GM12878 (cell line): ENCODE measurements around the gene SEMA4A. TPM values are rescaled to one million over a fixed set of nuclear protein-coding genes. Genes with fewer than 3 reads are reported as not detected.

Source experiments
- ATAC-seq: fragments of 200-7000 bp; cut with Tn5 transposase; 3 replicates; pipeline ENCODE4 v1.9.1; 2020; ENCODE audit warnings: mild to moderate bottlenecking, moderate library complexity
- BruUV-seq: library from RNA; stranded (reverse); fragments of 400-500 nt; replicated peaks from 2 replicates; lab custom pipeline; 2021; lab: Mats Ljungman, UMichigan
- CTCF ChIA-PET: fragments of 300-600 bp; sonication (Branson Sonifier 250); formaldehyde crosslinking; extraction: SDS; loops from one replicate; lab custom pipeline; 2021; ENCODE audit warnings: inconsistent platforms; lab: Yijun Ruan, JAX
- POLR2A ChIA-PET: fragments of 350-600 bp; formaldehyde crosslinking; extraction: SDS; loops from one replicate; lab custom pipeline; 2021; ENCODE audit warnings: inconsistent platforms; lab: Charles Lee
- RAD21 ChIA-PET: fragments of 300-600 bp; sonication (Branson Sonifier 250); formaldehyde crosslinking; loops from one replicate; lab custom pipeline; 2023; ENCODE audit warnings: antibody characterized with exemption; ENCODE audit not compliant: unreplicated experiment; lab: Charles Lee
- SMC1A ChIA-PET: fragments of 300-600 bp; sonication (Branson Sonifier 250); formaldehyde crosslinking; loops from one replicate; lab custom pipeline; 2023; ENCODE audit not compliant: unreplicated experiment, uncharacterized antibody; lab: Charles Lee
- DNase-seq: peaks from one replicate; pipeline ENCODE4 v3.0.0-alpha.2; 2011; ENCODE audit warnings: low read depth, low spot score
- FAIRE-seq: peaks from 3 replicates; lab custom pipeline; 2011; peaks lifted over from hg19 to GRCh38; lab: Jason Lieb, UNC
- H2AFZ ChIP-seq: 2 replicates; pipeline ENCODE4 v1.6.0; 2011; ENCODE audit warnings: low read depth, low read length, control low read depth; ENCODE audit not compliant: control insufficient read depth
- H3K27ac ChIP-seq: 2 replicates; pipeline ENCODE4 v1.5.1; 2011; ENCODE audit warnings: control low read depth; ENCODE audit not compliant: control insufficient read depth, insufficient read depth
- H3K27me3 ChIP-seq, 2 experiments: replicated peaks in 1 of 2; 2 replicates each; pipeline versions ENCODE4 v1.6.0 to v1.6.1; 2011; ENCODE audit warnings: low read length in 1 of 2; ENCODE audit not compliant: control insufficient read depth in 2 of 2, insufficient read depth in 2 of 2
- H3K36me3 ChIP-seq, 2 experiments: 2 replicates each; pipeline ENCODE4 v1.5.1; 2011; ENCODE audit warnings: low read length in 1 of 2; ENCODE audit not compliant: control insufficient read depth in 2 of 2, insufficient read depth in 2 of 2
- H3K4me1 ChIP-seq: 2 replicates; pipeline ENCODE4 v1.6.1; 2011; ENCODE audit warnings: mild to moderate bottlenecking, low read length, moderate library complexity, mixed read lengths; ENCODE audit not compliant: control insufficient read depth, insufficient read depth
- H3K4me2 ChIP-seq: 2 replicates; pipeline ENCODE4 v1.6.0; 2011; ENCODE audit warnings: control low read depth; ENCODE audit not compliant: control insufficient read depth, insufficient read depth
- H3K4me3 ChIP-seq: fragments of 200-600 bp; sonication (generic); 2 replicates; pipeline ENCODE4 v1.5.1; 2016
- H3K79me2 ChIP-seq: 2 replicates; pipeline ENCODE4 v1.6.0; 2011; ENCODE audit warnings: low read length; ENCODE audit not compliant: control insufficient read depth, insufficient read depth
- H3K9ac ChIP-seq: 2 replicates; pipeline ENCODE4 v1.8.0; 2011; ENCODE audit warnings: low read length, control low read depth, mixed read lengths; ENCODE audit not compliant: control insufficient read depth, insufficient read depth
- H3K9me3 ChIP-seq: replicated peaks from 3 replicates; pipeline ENCODE4 v1.5.1; 2011; ENCODE audit warnings: mild to moderate bottlenecking, low read length; ENCODE audit not compliant: control insufficient read depth, insufficient read depth
- H4K20me1 ChIP-seq: 2 replicates; pipeline ENCODE4 v1.6.0; 2011; ENCODE audit not compliant: control insufficient read depth, insufficient read depth
- BMI1 ChIP-seq: fragments of 450-650 bp; IDR thresholded peaks from 2 replicates; pipeline ENCODE4 v1.6.1; 2016; ENCODE audit warnings: mild to moderate bottlenecking, moderate library complexity, borderline replicate concordance
- HDAC2 ChIP-seq: fragments of 200-600 bp; sonication (generic); IDR thresholded peaks from 2 replicates; pipeline ENCODE4 v1.6.1; 2017
- IKZF2 ChIP-seq, 2 experiments: fragments of 450-650 bp; IDR thresholded peaks; 2 replicates each; pipeline ENCODE4 v1.6.1; 2017; ENCODE audit warnings: mild to moderate bottlenecking in 2 of 2, moderate library complexity in 2 of 2
- KLF5 ChIP-seq: fragments of 450-650 bp; IDR thresholded peaks from 2 replicates; pipeline ENCODE4 v1.6.1; 2014; ENCODE audit warnings: mild to moderate bottlenecking; ENCODE audit not compliant: partially characterized antibody
- RELA ChIP-seq: fragments of 450-650 bp; IDR thresholded peaks from 2 replicates; pipeline ENCODE4 v1.8.0; 2014; ENCODE audit warnings: borderline replicate concordance; ENCODE audit not compliant: partially characterized antibody
- SIN3A ChIP-seq: IDR thresholded peaks from 2 replicates; pipeline ENCODE4 v1.6.1; 2012; ENCODE audit warnings: low read depth, low read length, improper control_type of control experiment
- STAT3 ChIP-seq: IDR thresholded peaks from 2 replicates; pipeline ENCODE4 v1.6.1; 2011; ENCODE audit warnings: low read depth, low read length, improper control_type of control experiment
- TCF3 ChIP-seq: IDR thresholded peaks from 2 replicates; pipeline ENCODE4 v1.6.1; 2012; ENCODE audit warnings: low read depth, mild to moderate bottlenecking, low read length, borderline replicate concordance; ENCODE audit not compliant: insufficient read depth
- WRNIP1 ChIP-seq: IDR thresholded peaks from 2 replicates; pipeline ENCODE4 v1.6.1; 2011; ENCODE audit warnings: low read depth, low read length, improper control_type of control experiment, borderline replicate concordance
- ZNF207 ChIP-seq: fragments of 450-650 bp; IDR thresholded peaks from 2 replicates; pipeline ENCODE4 v1.6.1; 2014; ENCODE audit warnings: antibody characterized with exemption, mild to moderate bottlenecking, borderline replicate concordance
- WGBS: methylation state at CpG from one replicate; pipeline ENCODE4 v1.1.6; 2016; ENCODE audit warnings: low lambda C conversion rate; ENCODE audit not compliant: insufficient replicate concordance, insufficient coverage; ENCODE audit errors: missing lambda C conversion rate; 5-methylcytosine and 5-hydroxymethylcytosine counted together
- in situ Hi-C: fragments of 300-500 bp; cut with MboI; formaldehyde crosslinking; loops from 9 replicates; pipeline ENCODE4 v1.14.3; 2018; ENCODE audit warnings: mixed read lengths
- intact Hi-C: fragments of 100-400 bp; cut with micrococcal nuclease; formaldehyde crosslinking; loops from one replicate; pipeline ENCODE4 v1.14.2; 2022; ENCODE audit not compliant: unreplicated experiment
- polyA plus RNA-seq, 11 experiments: library from polyadenylated mRNA; depleted of rRNA in 4 of 11; unstranded in 6 of 11; stranded (reverse) in 5 of 11; fragments of >200 nt; fragmentation: Nextera tagmentation in 4 of 11; fragmentation: Illumina TruSeq in 1 of 11; extraction: Ambion mirVana in 4 of 11; extraction: Trizol in 1 of 11; gene quantifications; 1 replicate in 1 of 11; 2 replicates in 10 of 11; pipeline versions ENCODE4 v1.2.1 to v1.2.3, GENCODE V29; 2011 to 2016; ENCODE audit warnings: inconsistent platforms in 2 of 11, missing spikeins in 2 of 11, low read depth in 1 of 11
- total RNA-seq, 4 experiments: library from RNA; depleted of rRNA in 3 of 4; stranded (reverse); fragments of >200 nt in 3 of 4; fragmentation: Illumina TruSeq in 1 of 4; extraction: Trizol in 1 of 4; gene quantifications; 2 replicates each; pipeline versions ENCODE4 v1.2.1 to v1.2.3, GENCODE V29; 2013 to 2021
- TF ChIP-seq, protein P1 (sequence below): fragments of 450-650 bp; IDR thresholded peaks from 2 replicates; pipeline ENCODE4 v1.6.1; 2017; ENCODE audit warnings: mild to moderate bottlenecking
- TF ChIP-seq, protein P2 (sequence below): IDR thresholded peaks from 2 replicates; pipeline ENCODE4 v1.6.1; 2012; ENCODE audit warnings: low read depth, low read length, improper control_type of control experiment
- TF ChIP-seq, protein P3 (sequence below): fragments of 450-650 bp; IDR thresholded peaks from 2 replicates; pipeline ENCODE4 v1.6.1; 2014; ENCODE audit warnings: mild to moderate bottlenecking
- TF ChIP-seq, protein P4 (sequence below): fragments of 150-350 bp; IDR thresholded peaks from 2 replicates; pipeline ENCODE4 v1.6.1; 2014; ENCODE audit warnings: mild to moderate bottlenecking, low read depth, low read length

The SEMA4A gene
- total and polyA plus RNA-seq, 10 of the 15 experiments (the other 5 are each of a cell fraction or from before 2014, with no cell fraction given), result 2.6 to 64.2 (median 32.8) TPM

DNA sequence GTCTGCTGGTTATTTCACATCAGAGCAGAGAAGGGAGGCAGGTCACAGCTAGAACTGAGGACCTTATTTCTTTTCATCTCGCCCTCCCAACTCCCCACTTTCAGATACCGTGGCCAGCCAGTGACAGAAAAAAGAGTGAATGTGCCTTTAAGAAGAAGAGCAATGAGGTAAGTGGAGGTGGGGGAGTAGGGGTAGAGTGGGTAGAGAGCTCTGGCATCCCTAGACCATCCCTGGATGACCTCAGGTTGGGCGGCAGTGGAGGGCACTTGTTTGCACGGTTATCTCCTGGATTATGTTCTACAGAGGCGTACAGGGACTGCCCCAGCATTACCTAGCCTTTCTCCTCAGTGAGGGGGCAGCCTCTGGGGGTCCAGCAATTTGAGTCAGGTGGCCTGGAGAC lies 4.6 kb downstream of the SEMA4A start:
- H3K79me2 ChIP-seq, result peaks cover 41% of the 10 kb centered on the region
- H4K20me1 ChIP-seq, result no peaks in the 10 kb centered on the region
- in situ Hi-C loops (no loop called here), intact Hi-C loops (no loop called here)
- WGBS, result 36% methylated on average over 5 of the region's 5 CpGs
- POLR2A ChIA-PET, result interaction anchor here (0.8 to 1.0 kb wide), 3 partner anchors 9 to 67 kb away, joined by 3 to 4 read pairs (median 4); partner anchors contain the start of gene PMF1
- no peak for ATAC-seq
- peak overlapping the region; percentile 97 for H3K4me2 ChIP-seq
- BruUV-seq, result no TSS peak
- no peak for FAIRE-seq
- H3K27me3 ChIP-seq, result no peaks in the 10 kb centered on the region
- H3K9me3 ChIP-seq, result no peaks in the 10 kb centered on the region
- SMC1A ChIA-PET, result interaction anchor here (0.9 to 22.3 kb wide), 4 partner anchors 11 to 66 kb away, joined by 4 to 411 read pairs (median 34); no protein-coding TSS in a partner anchor
- CTCF ChIA-PET, result interaction anchor here (1.3 to 6.7 kb wide), 3 partner anchors 11 to 67 kb away, joined by 5 to 44 read pairs (median 15); partner anchors contain the start of gene SLC25A44
- peaks cover 71% of the 10 kb centered on the region for H3K4me1 ChIP-seq
- H3K36me3 ChIP-seq, result peaks cover 2 to 15% of the 10 kb centered on the region in 2 experiments
- peak overlapping the region; percentile 14; the same call in 1 of the 2 replicates for H3K9ac ChIP-seq
- TF ChIP-seq, protein P1, sequence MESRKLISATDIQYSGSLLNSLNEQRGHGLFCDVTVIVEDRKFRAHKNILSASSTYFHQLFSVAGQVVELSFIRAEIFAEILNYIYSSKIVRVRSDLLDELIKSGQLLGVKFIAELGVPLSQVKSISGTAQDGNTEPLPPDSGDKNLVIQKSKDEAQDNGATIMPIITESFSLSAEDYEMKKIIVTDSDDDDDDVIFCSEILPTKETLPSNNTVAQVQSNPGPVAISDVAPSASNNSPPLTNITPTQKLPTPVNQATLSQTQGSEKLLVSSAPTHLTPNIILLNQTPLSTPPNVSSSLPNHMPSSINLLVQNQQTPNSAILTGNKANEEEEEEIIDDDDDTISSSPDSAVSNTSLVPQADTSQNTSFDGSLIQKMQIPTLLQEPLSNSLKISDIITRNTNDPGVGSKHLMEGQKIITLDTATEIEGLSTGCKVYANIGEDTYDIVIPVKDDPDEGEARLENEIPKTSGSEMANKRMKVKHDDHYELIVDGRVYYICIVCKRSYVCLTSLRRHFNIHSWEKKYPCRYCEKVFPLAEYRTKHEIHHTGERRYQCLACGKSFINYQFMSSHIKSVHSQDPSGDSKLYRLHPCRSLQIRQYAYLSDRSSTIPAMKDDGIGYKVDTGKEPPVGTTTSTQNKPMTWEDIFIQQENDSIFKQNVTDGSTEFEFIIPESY, result no peak
- TF ChIP-seq HDAC2 (no peak), SIN3A (no peak), KLF5 (no peak), TCF3 (no peak), RELA (no peak), WRNIP1 (no peak), ZNF207 (no peak), STAT3 (no peak), IKZF2 (IDR thresholded peaks at IDR 0.05) (no peak), BMI1 (no peak)
- TF ChIP-seq, protein P2, sequence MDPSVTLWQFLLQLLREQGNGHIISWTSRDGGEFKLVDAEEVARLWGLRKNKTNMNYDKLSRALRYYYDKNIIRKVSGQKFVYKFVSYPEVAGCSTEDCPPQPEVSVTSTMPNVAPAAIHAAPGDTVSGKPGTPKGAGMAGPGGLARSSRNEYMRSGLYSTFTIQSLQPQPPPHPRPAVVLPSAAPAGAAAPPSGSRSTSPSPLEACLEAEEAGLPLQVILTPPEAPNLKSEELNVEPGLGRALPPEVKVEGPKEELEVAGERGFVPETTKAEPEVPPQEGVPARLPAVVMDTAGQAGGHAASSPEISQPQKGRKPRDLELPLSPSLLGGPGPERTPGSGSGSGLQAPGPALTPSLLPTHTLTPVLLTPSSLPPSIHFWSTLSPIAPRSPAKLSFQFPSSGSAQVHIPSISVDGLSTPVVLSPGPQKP, result no peak
- TF ChIP-seq, protein P3, sequence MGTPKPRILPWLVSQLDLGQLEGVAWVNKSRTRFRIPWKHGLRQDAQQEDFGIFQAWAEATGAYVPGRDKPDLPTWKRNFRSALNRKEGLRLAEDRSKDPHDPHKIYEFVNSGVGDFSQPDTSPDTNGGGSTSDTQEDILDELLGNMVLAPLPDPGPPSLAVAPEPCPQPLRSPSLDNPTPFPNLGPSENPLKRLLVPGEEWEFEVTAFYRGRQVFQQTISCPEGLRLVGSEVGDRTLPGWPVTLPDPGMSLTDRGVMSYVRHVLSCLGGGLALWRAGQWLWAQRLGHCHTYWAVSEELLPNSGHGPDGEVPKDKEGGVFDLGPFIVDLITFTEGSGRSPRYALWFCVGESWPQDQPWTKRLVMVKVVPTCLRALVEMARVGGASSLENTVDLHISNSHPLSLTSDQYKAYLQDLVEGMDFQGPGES, result no peak
- TF ChIP-seq, protein P4, sequence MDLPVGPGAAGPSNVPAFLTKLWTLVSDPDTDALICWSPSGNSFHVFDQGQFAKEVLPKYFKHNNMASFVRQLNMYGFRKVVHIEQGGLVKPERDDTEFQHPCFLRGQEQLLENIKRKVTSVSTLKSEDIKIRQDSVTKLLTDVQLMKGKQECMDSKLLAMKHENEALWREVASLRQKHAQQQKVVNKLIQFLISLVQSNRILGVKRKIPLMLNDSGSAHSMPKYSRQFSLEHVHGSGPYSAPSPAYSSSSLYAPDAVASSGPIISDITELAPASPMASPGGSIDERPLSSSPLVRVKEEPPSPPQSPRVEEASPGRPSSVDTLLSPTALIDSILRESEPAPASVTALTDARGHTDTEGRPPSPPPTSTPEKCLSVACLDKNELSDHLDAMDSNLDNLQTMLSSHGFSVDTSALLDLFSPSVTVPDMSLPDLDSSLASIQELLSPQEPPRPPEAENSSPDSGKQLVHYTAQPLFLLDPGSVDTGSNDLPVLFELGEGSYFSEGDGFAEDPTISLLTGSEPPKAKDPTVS, result no peak
- TF ChIP-seq, all 136 proteins: peak for 0
- no peak overlapping the region; the same call in 1 of the 2 replicates for H2AFZ ChIP-seq
- H3K27ac ChIP-seq, result peak overlapping the region; percentile 82
- RAD21 ChIA-PET, result interaction anchor here (1.5 to 2.0 kb wide), 3 partner anchors 10 to 67 kb away, joined by 3 to 9 read pairs (median 5); no protein-coding TSS in a partner anchor
- H3K4me3 ChIP-seq, result 0 out of 2 replicates have a peak overlapping the region, but pooled peaks have one; percentile 36
- no peak for DNase-seq
